Stomach (tissue), 4 donors: ENCODE data around the gene H2AZ1.

ENCODE experiments used
- CTCF ChIP-seq, 7 experiments: fragments of 450-650 bp in 4 of 7; fragments of 200-600 bp in 3 of 7; sonication (generic) in 3 of 7; IDR thresholded peaks; one replicate each; pipeline ENCODE4 v1.5.1; 2016 to 2019; ENCODE audit warnings: antibody characterized with exemption in 7 of 7, control low read depth in 2 of 7, mild to moderate bottlenecking in 1 of 7
- EP300 ChIP-seq: sonication (generic); formaldehyde crosslinking; IDR thresholded peaks from one replicate; pipeline ENCODE4 v1.6.1; 2017; ENCODE audit warnings: antibody characterized with exemption

- TF ChIP-seq CTCF (IDR thresholded peaks at IDR 0.05) (no peak), EP300 (no peak)
These were observed 6.1 kb downstream of the H2AZ1 start for GRCh38 chr4:99943904-99944437.
